B cell (primary cell): ENCODE measurements around the gene RHOT2. TPM values are rescaled to one million over a fixed set of nuclear protein-coding genes. Genes with fewer than 3 reads are reported as not detected.

Experiments used
- ATAC-seq: fragments of 200-7000 bp; cut with Tn5 transposase; one replicate; pipeline ENCODE4 v1.10.0; 2021; ENCODE audit warnings: low read depth, mild to moderate bottlenecking, moderate number of reproducible peaks, moderate library complexity
- CTCF ChIA-PET: fragments of 350-600 bp; sonication (Branson Sonifier 250); formaldehyde crosslinking; loops from one replicate; lab custom pipeline; 2021; ENCODE audit warnings: antibody characterized with exemption, inconsistent platforms; lab: Charles Lee
- POLR2A ChIA-PET: fragments of 350-600 bp; sonication (Branson Sonifier 250); formaldehyde crosslinking; loops from one replicate; lab custom pipeline; 2021; ENCODE audit warnings: antibody characterized with exemption; lab: Charles Lee
- DNase-seq: peaks from one replicate; pipeline ENCODE4 v3.0.0; 2013
- H2AFZ ChIP-seq: 2 replicates; pipeline ENCODE4 v1.6.1; 2012; ENCODE audit warnings: mild to moderate bottlenecking, low read depth, low read length; ENCODE audit not compliant: insufficient read depth, poor library complexity, severe bottlenecking
- H3K27ac ChIP-seq, 2 donors: 1 replicate in 1 of 2; 2 replicates in 1 of 2; pipeline ENCODE4 v1.5.1; 2012 to 2013; ENCODE audit warnings: low read length in 2 of 2, mild to moderate bottlenecking in 2 of 2, moderate library complexity in 1 of 2
- H3K27me3 ChIP-seq, 4 experiments: fragments of 200-600 bp in 1 of 4; sonication (generic) in 1 of 4; replicated peaks in 1 of 4; 1 replicate in 2 of 4; 2 replicates in 2 of 4; pipeline versions ENCODE4 v1.6.1 to v1.7.0; 2013 to 2016; ENCODE audit warnings: low read length in 3 of 4, mild to moderate bottlenecking in 2 of 4, mixed read lengths in 1 of 4, moderate library complexity in 1 of 4; ENCODE audit not compliant: insufficient read depth in 4 of 4, control insufficient read depth in 3 of 4; ENCODE audit errors: control extremely low read depth in 1 of 4
- H3K36me3 ChIP-seq, 2 experiments: replicated peaks in 1 of 2; 1 replicate in 1 of 2; 2 replicates in 1 of 2; pipeline versions ENCODE4 v1.6.1 to v1.7.1; 2013; ENCODE audit warnings: low read length in 1 of 2; ENCODE audit not compliant: insufficient read depth in 2 of 2, control insufficient read depth in 1 of 2; ENCODE audit errors: control extremely low read depth in 1 of 2, extremely low read depth in 1 of 2
- H3K4me1 ChIP-seq, 2 donors: fragments of 200-600 bp in 1 of 2; sonication (generic) in 1 of 2; 1 replicate in 1 of 2; 2 replicates in 1 of 2; pipeline versions ENCODE4 v1.5.1 to v1.6.1; 2013 to 2017; ENCODE audit warnings: low read length in 2 of 2; ENCODE audit not compliant: control insufficient read depth in 2 of 2, insufficient read depth in 2 of 2
- H3K4me2 ChIP-seq: replicated peaks from 2 replicates; pipeline ENCODE3; 2012; ENCODE audit warnings: mild to moderate bottlenecking, low read depth, low read length; ENCODE audit not compliant: poor library complexity, severe bottlenecking
- H3K4me3 ChIP-seq, 5 experiments: fragments of 200-600 bp in 1 of 5; sonication (generic) in 1 of 5; 1 replicate in 3 of 5; 2 replicates in 2 of 5; pipeline versions ENCODE4 v1.5.1 to v1.7.0; 2011 to 2016; ENCODE audit warnings: low read length in 4 of 5, mild to moderate bottlenecking in 4 of 5, low read depth in 2 of 5, control low read depth in 1 of 5, moderate library complexity in 1 of 5; ENCODE audit not compliant: insufficient read depth in 1 of 5; ENCODE audit errors: control extremely low read depth in 1 of 5, extremely low read depth in 1 of 5
- H3K79me2 ChIP-seq: fragments of 200-600 bp; sonication (generic); one replicate; pipeline ENCODE4 v1.6.0; 2016; ENCODE audit warnings: low read length; ENCODE audit not compliant: control insufficient read depth, insufficient read depth
- H3K9ac ChIP-seq: fragments of 200-600 bp; sonication (generic); 2 replicates; pipeline ENCODE4 v1.6.1; 2017; ENCODE audit warnings: mild to moderate bottlenecking, low read length, moderate library complexity
- H3K9me3 ChIP-seq, 3 donors: one replicate each; pipeline versions ENCODE4 v1.6.1 to v1.7.1; 2013; ENCODE audit warnings: low read length in 2 of 3; ENCODE audit not compliant: control insufficient read depth in 2 of 3, insufficient read depth in 1 of 3; ENCODE audit errors: control extremely low read depth in 1 of 3
- H4K20me1 ChIP-seq: 2 replicates; pipeline ENCODE4 v1.6.0; 2012; ENCODE audit warnings: mild to moderate bottlenecking, low read length; ENCODE audit not compliant: insufficient read depth, control insufficient read depth, poor library complexity, severe bottlenecking
- H3K27ac Mint-ChIP-seq: one replicate; pipeline ENCODE4 v1.8.0; 2021; ENCODE audit warnings: mixed read lengths
- H3K27me3 Mint-ChIP-seq: one replicate; pipeline ENCODE4 v1.8.0; 2021; ENCODE audit warnings: mixed read lengths
- H3K4me1 Mint-ChIP-seq: one replicate; pipeline ENCODE4 v1.8.0; 2021; ENCODE audit warnings: mixed read lengths
- H3K4me3 Mint-ChIP-seq: one replicate; pipeline ENCODE4 v1.8.0; 2021; ENCODE audit warnings: mixed read lengths
- H3K9me3 Mint-ChIP-seq: one replicate; pipeline ENCODE4 v1.8.0; 2022; ENCODE audit warnings: mixed read lengths; ENCODE audit not compliant: insufficient read depth
- CTCF ChIP-seq: fragments of 200-600 bp; IDR thresholded peaks from one replicate; pipeline ENCODE4 v1.8.0; 2022; ENCODE audit warnings: antibody characterized with exemption, mild to moderate bottlenecking
- EZH2 ChIP-seq: IDR thresholded peaks from 2 replicates; pipeline ENCODE4 v1.6.1; 2012; ENCODE audit warnings: borderline replicate concordance, low read depth, mild to moderate bottlenecking, moderate library complexity, low read length; ENCODE audit not compliant: insufficient read depth, poor library complexity, severe bottlenecking
- WGBS: methylation state at CpG from one replicate; pipeline ENCODE4 v1.1.5; 2013; ENCODE audit warnings: missing lambda C conversion rate; ENCODE audit not compliant: insufficient coverage; 5-methylcytosine and 5-hydroxymethylcytosine counted together
- intact Hi-C: fragments of 100-400 bp; cut with micrococcal nuclease; formaldehyde crosslinking; loops from one replicate; pipeline ENCODE4 v1.10.0; 2022
- polyA plus RNA-seq: library from polyadenylated mRNA; depleted of rRNA; stranded (reverse); fragments of >200 nt; gene quantifications from 2 replicates; pipeline ENCODE4 v1.2.3, GENCODE V29; 2012
- total RNA-seq, 2 donors: library from RNA; stranded (reverse); fragments of 120-200 nt in 1 of 2; gene quantifications; 1 replicate in 1 of 2; 2 replicates in 1 of 2; pipeline versions ENCODE4 v1.2.3 to v1.2.4, GENCODE V29; 2013 to 2022

The RHOT2 gene
- total and polyA plus RNA-seq, 2 donors (not counting 1 experiment from before 2014, with no cell fraction given) = 207 to 461 TPM

GRCh38 chr16:660459-661183 is 7.3 kb upstream of the RHOT2 start:
- no peaks in the 10 kb centered on the region for H3K9me3 Mint-ChIP-seq
- TF ChIP-seq EZH2 = no peak
- peak; percentile 57 for TF ChIP-seq CTCF
- no peaks in the 10 kb centered on the region for H3K9me3 ChIP-seq
- WGBS = 27% methylated on average over 29 of the region's 43 CpGs
- ChIA-PET CTCF (interaction anchor here (0.7 to 1.4 kb wide), 2 partner anchors 24 to 81 kb away, joined by 4 to 6 read pairs (median 5); partner anchors contain the start of gene METTL26), POLR2A (interaction anchor here (1.0 to 1.7 kb wide), 2 partner anchors 11 to 276 kb away, joined by 5 to 6 read pairs; partner anchors contain the start of gene WDR90)
- no peaks in the 10 kb centered on the region for H4K20me1 ChIP-seq
- ATAC-seq (peak; percentile 90), DNase-seq (peak; percentile 81)
- H3K27me3 Mint-ChIP-seq = no peaks in the 10 kb centered on the region
- peak overlapping the region; percentile 78 for H2AFZ ChIP-seq
- H3K79me2 ChIP-seq = no peaks in the 10 kb centered on the region
- H3K4me3 ChIP-seq = peak overlapping the region in 4 of 5 experiments; percentile 9 to 35 (median 24)
- intact Hi-C loops = loop anchor here (1.0 to 2.0 kb wide), 4 partner anchors 11 to 81 kb away; partner anchors contain the start of genes JMJD8 and WDR90
- no peaks in the 10 kb centered on the region for H3K36me3 ChIP-seq
- H3K4me3 Mint-ChIP-seq = peak overlapping the region; percentile 52
- H3K4me2 ChIP-seq = peak overlapping the region; percentile 78
- H3K27ac ChIP-seq = peak overlapping the region in 1 of 2 donors; percentile 43
- H3K27ac Mint-ChIP-seq = peak overlapping the region; percentile 56
- H3K4me1 Mint-ChIP-seq = peaks cover 10% of the 10 kb centered on the region
- no peaks in the 10 kb centered on the region for H3K27me3 ChIP-seq
- H3K9ac ChIP-seq = peak overlapping the region; percentile 32
- peaks cover 10 to 17% of the 10 kb centered on the region in 2 donors for H3K4me1 ChIP-seq
